Thymus (tissue), 11 donors: ENCODE data around the gene CIC. TPM values are rescaled to one million over a fixed set of nuclear protein-coding genes. Genes with fewer than 3 reads are reported as not detected.

Experiments used
- DNase-seq, 9 donors: peaks; one replicate each; pipeline ENCODE4 v3.0.0-alpha.2; 2013; ENCODE audit warnings: low spot score in 9 of 9, low read depth in 6 of 9, missing footprints in 1 of 9
- H3K27ac ChIP-seq, 2 donors: one replicate each; pipeline ENCODE4 v1.5.1; 2013; ENCODE audit warnings: control low read depth in 1 of 2, low read depth in 1 of 2, low read length in 1 of 2, mild to moderate bottlenecking in 1 of 2, moderate library complexity in 1 of 2
- H3K27me3 ChIP-seq, 2 donors: one replicate each; pipeline ENCODE4 v1.5.1; 2013; ENCODE audit warnings: low read length in 1 of 2; ENCODE audit not compliant: control insufficient read depth in 2 of 2, insufficient read depth in 1 of 2
- H3K36me3 ChIP-seq, 2 donors: one replicate each; pipeline ENCODE4 v1.5.1; 2013; ENCODE audit warnings: low read length in 1 of 2, mild to moderate bottlenecking in 1 of 2, moderate library complexity in 1 of 2; ENCODE audit not compliant: control insufficient read depth in 2 of 2, insufficient read depth in 2 of 2
- H3K4me1 ChIP-seq, 2 donors: one replicate each; pipeline ENCODE4 v1.5.1; 2013; ENCODE audit warnings: low read length in 2 of 2; ENCODE audit not compliant: control insufficient read depth in 2 of 2, insufficient read depth in 2 of 2
- H3K4me3 ChIP-seq, 2 donors: one replicate each; pipeline ENCODE4 v1.5.1; 2013; ENCODE audit warnings: low read length in 2 of 2, control low read depth in 1 of 2, mild to moderate bottlenecking in 1 of 2
- H3K9me3 ChIP-seq, 2 donors: one replicate each; pipeline ENCODE4 v1.5.1; 2013; ENCODE audit warnings: low read length in 1 of 2, mild to moderate bottlenecking in 1 of 2; ENCODE audit not compliant: control insufficient read depth in 2 of 2, insufficient read depth in 1 of 2
- WGBS: extraction: QIAGEN DNeasy Blood & Tissue Kit; methylation state at CpG from one replicate; pipeline ENCODE4 v1.1.7; 2013; 5-methylcytosine and 5-hydroxymethylcytosine counted together
- polyA plus RNA-seq: library from polyadenylated mRNA; stranded (reverse); fragments of 200-250 nt; gene quantifications from one replicate; pipeline ENCODE4 v1.2.3, GENCODE V29; 2013
- total RNA-seq: library from RNA; stranded (reverse); fragments of 120-200 nt; gene quantifications from one replicate; pipeline ENCODE4 v1.2.4, GENCODE V29; 2013
- donor health status: healthy.

The CIC gene
- total and polyA plus RNA-seq, 2 donors: 8.3 to 52.2 TPM

GRCh38 chr19:42288881-42289555, 20.0 kb downstream of the CIC start:
- 98% methylated on average over 22 of the region's 22 CpGs for WGBS
- no peaks in the 10 kb centered on the region for H3K27me3 ChIP-seq
- H3K27ac ChIP-seq: no peak overlapping the region
- no peaks in the 10 kb centered on the region for H3K9me3 ChIP-seq
- H3K4me1 ChIP-seq: peaks cover 15 to 18% of the 10 kb centered on the region in 2 donors
- DNase-seq: no peak
- peaks cover 75% of the 10 kb centered on the region in 2 donors for H3K36me3 ChIP-seq
- H3K4me3 ChIP-seq: no peak overlapping the region

- peaks cover 81% of the 10 kb centered on the region in 2 donors for H3K36me3 ChIP-seq
- DNase-seq: no peak
- no peaks in the 10 kb centered on the region for H3K9me3 ChIP-seq
- no peak overlapping the region for H3K27ac ChIP-seq
- 99% methylated on average over 8 of the region's 8 CpGs for WGBS
- H3K4me1 ChIP-seq: peaks cover 15 to 17% of the 10 kb centered on the region in 2 donors
- no peaks in the 10 kb centered on the region for H3K27me3 ChIP-seq
- H3K4me3 ChIP-seq: no peak overlapping the region
These were observed 20.5 kb downstream of the CIC start for GRCh38 chr19:42289556-42290041.

- Histone ChIP-seq H3K27ac (no peak overlapping the region), H3K4me1 (peaks cover 11 to 12% of the 10 kb centered on the region in 2 donors), H3K27me3 (no peaks in the 10 kb centered on the region), H3K36me3 (peaks cover 84 to 86% of the 10 kb centered on the region in 2 donors), H3K4me3 (no peak overlapping the region), H3K9me3 (no peaks in the 10 kb centered on the region)
- no peak for DNase-seq
- 97% methylated on average over 13 of the region's 13 CpGs for WGBS
These were observed 21.1 kb downstream of the CIC start for GRCh38 chr19:42290136-42290522.

GRCh38 chr19:42290523-42291434, 21.7 kb downstream of the CIC start:
- no peaks in the 10 kb centered on the region for H3K27me3 ChIP-seq
- H3K4me1 ChIP-seq: peaks cover 5 to 7% of the 10 kb centered on the region in 2 donors
- H3K36me3 ChIP-seq: peaks cover 89 to 91% of the 10 kb centered on the region in 2 donors
- WGBS: 96% methylated on average over 31 of the region's 31 CpGs
- no peak overlapping the region for H3K27ac ChIP-seq
- H3K4me3 ChIP-seq: no peak overlapping the region
- H3K9me3 ChIP-seq: no peaks in the 10 kb centered on the region
- DNase-seq: peak in 1 of 9 donors; percentile 53

GRCh38 chr19:42291435-42291810, 22.4 kb downstream of the CIC start:
- Histone ChIP-seq H3K27ac (no peak overlapping the region), H3K4me3 (no peak overlapping the region), H3K9me3 (no peaks in the 10 kb centered on the region), H3K4me1 (peaks cover 0 to 5% of the 10 kb centered on the region in 2 donors), H3K27me3 (no peaks in the 10 kb centered on the region), H3K36me3 (peaks cover 89 to 97% of the 10 kb centered on the region in 2 donors)
- 94% methylated on average over 9 of the region's 9 CpGs for WGBS
- no peak for DNase-seq

GRCh38 chr19:42292042-42292960, 23.2 kb downstream of the CIC start:
- Histone ChIP-seq H3K36me3 (peaks cover 85 to 96% of the 10 kb centered on the region in 2 donors), H3K4me1 (peaks cover 0 to 5% of the 10 kb centered on the region in 2 donors), H3K4me3 (no peak overlapping the region), H3K27me3 (no peaks in the 10 kb centered on the region), H3K9me3 (no peaks in the 10 kb centered on the region), H3K27ac (no peak overlapping the region)
- 98% methylated on average over 27 of the region's 27 CpGs for WGBS
- DNase-seq: no peak

- no peak for DNase-seq
- 97% methylated on average over 14 of the region's 14 CpGs for WGBS
- peaks cover 78 to 90% of the 10 kb centered on the region in 2 donors for H3K36me3 ChIP-seq
These were observed 23.9 kb downstream of the CIC start for GRCh38 chr19:42292963-42293362.

GRCh38 chr19:42293540-42293939, 24.5 kb downstream of the CIC start:
- no peaks in the 10 kb centered on the region for H3K27me3 ChIP-seq
- H3K4me3 ChIP-seq: no peak overlapping the region
- no peak overlapping the region for H3K27ac ChIP-seq
- DNase-seq: no peak
- no peaks in the 10 kb centered on the region for H3K9me3 ChIP-seq
- WGBS: 97% methylated on average over 17 of the region's 17 CpGs
- peaks cover 0 to 5% of the 10 kb centered on the region in 2 donors for H3K4me1 ChIP-seq
- peaks cover 72 to 84% of the 10 kb centered on the region in 2 donors for H3K36me3 ChIP-seq

More at GRCh38 chr19:42292963-42293362, 23.9 kb downstream of the CIC start:
- Histone ChIP-seq H3K27me3 (no peaks in the 10 kb centered on the region), H3K4me1 (peaks cover 0 to 5% of the 10 kb centered on the region in 2 donors), H3K9me3 (no peaks in the 10 kb centered on the region), H3K27ac (no peak overlapping the region), H3K4me3 (no peak overlapping the region)
